ENCODE data around the gene B3GALNT1. TPM values are rescaled to one million over a fixed set of nuclear protein-coding genes. Genes with fewer than 3 reads are reported as not detected.
A peak's percentile ranks its signal among the peaks of the same experiment; 100 is the strongest.

B3GALNT1 gene
- total RNA-seq, 1 donor from 2014 or later = 22.5 TPM

- Histone ChIP-seq H3K36me3 (no peaks in the 10 kb centered on the region), H3K4me3 (no peak overlapping the region), H3F3A (ENCODE audit: low read depth) (no peaks in the 10 kb centered on the region), H4K20me1 (ENCODE audit: low read depth) (no peaks in the 10 kb centered on the region), H2AFZ (replicated peaks) (no peak overlapping the region), H3K9me3 (ENCODE audit: low read depth) (no peaks in the 10 kb centered on the region), H3K27me3 (no peaks in the 10 kb centered on the region), H3K9ac (no peak overlapping the region), H3K79me2 (ENCODE audit: low read depth) (no peaks in the 10 kb centered on the region), H3K4me1 (no peaks in the 10 kb centered on the region), H3K4me2 (no peak overlapping the region), H3K27ac (no peak overlapping the region)
- Mint-ChIP-seq H3K9me3 (no peaks in the 10 kb centered on the region), H3K27me3 (ENCODE audit: insufficient read depth, low read depth) (no peaks in the 10 kb centered on the region), H3K4me3 (no peak overlapping the region), H3K4me1 (no peaks in the 10 kb centered on the region), H3K27ac (no peak overlapping the region), H3K36me3 (no peaks in the 10 kb centered on the region)
- TF ChIP-seq CTCF (IDR thresholded peaks at IDR 0.05) (peak; percentile 46), EZH2 (IDR thresholded peaks at IDR 0.05) (no peak), EZH2phosphoT487 (IDR thresholded peaks at IDR 0.05) (no peak)
- peak; percentile 43 for DNase-seq (ENCODE audit: low spot score)
These were observed 8.3 kb downstream of the B3GALNT1 start for GRCh38 chr3:161096771-161097367.

- H3K9me3 Mint-ChIP-seq = no peaks in the 10 kb centered on the region
- DNase-seq (ENCODE audit: low spot score) = no peak
- Histone ChIP-seq H3K27ac (no peak overlapping the region), H3K4me1 (no peaks in the 10 kb centered on the region), H3F3A (ENCODE audit: low read depth) (no peaks in the 10 kb centered on the region), H3K9me3 (ENCODE audit: low read depth) (no peaks in the 10 kb centered on the region), H3K79me2 (ENCODE audit: low read depth) (no peaks in the 10 kb centered on the region), H3K27me3 (no peaks in the 10 kb centered on the region), H2AFZ (replicated peaks) (no peak overlapping the region), H3K9ac (no peak overlapping the region), H4K20me1 (ENCODE audit: low read depth) (no peaks in the 10 kb centered on the region), H3K4me2 (no peak overlapping the region), H3K36me3 (no peaks in the 10 kb centered on the region), H3K4me3 (no peak overlapping the region)
- H3K4me1 Mint-ChIP-seq = no peaks in the 10 kb centered on the region
- no peak overlapping the region for H3K27ac Mint-ChIP-seq
- TF ChIP-seq EZH2phosphoT487 (IDR thresholded peaks at IDR 0.05) = no peak
- TF ChIP-seq CTCF (IDR thresholded peaks at IDR 0.05) = no peak
- TF ChIP-seq EZH2 (IDR thresholded peaks at IDR 0.05) = no peak
- no peaks in the 10 kb centered on the region for H3K27me3 Mint-ChIP-seq (ENCODE audit: insufficient read depth, low read depth)
- H3K4me3 Mint-ChIP-seq = no peak overlapping the region
- H3K36me3 Mint-ChIP-seq = no peaks in the 10 kb centered on the region
These were observed 11.3 kb downstream of the B3GALNT1 start for GRCh38 chr3:161093895-161094294.

GRCh38 chr3:161084277-161084676, 20.9 kb downstream of the B3GALNT1 start:
- H3K36me3 ChIP-seq = no peaks in the 10 kb centered on the region
- H3K79me2 ChIP-seq (ENCODE audit: low read depth) = no peaks in the 10 kb centered on the region
- Mint-ChIP-seq H3K4me1 (no peaks in the 10 kb centered on the region), H3K4me3 (no peak overlapping the region), H3K27me3 (ENCODE audit: insufficient read depth, low read depth) (peaks cover 5% of the 10 kb centered on the region), H3K9me3 (no peaks in the 10 kb centered on the region), H3K36me3 (no peaks in the 10 kb centered on the region), H3K27ac (no peak overlapping the region)
- no peaks in the 10 kb centered on the region for H3F3A ChIP-seq (ENCODE audit: low read depth)
- no peaks in the 10 kb centered on the region for H4K20me1 ChIP-seq (ENCODE audit: low read depth)
- no peak overlapping the region for H3K27ac ChIP-seq
- no peaks in the 10 kb centered on the region for H3K27me3 ChIP-seq
- no peak overlapping the region for H3K4me3 ChIP-seq
- no peak overlapping the region for H3K4me2 ChIP-seq
- H3K9me3 ChIP-seq (ENCODE audit: low read depth) = no peaks in the 10 kb centered on the region
- H2AFZ ChIP-seq (replicated peaks) = no peak overlapping the region
- H3K4me1 ChIP-seq = no peaks in the 10 kb centered on the region
- no peak for TF ChIP-seq EZH2 (IDR thresholded peaks at IDR 0.05)
- no peak for TF ChIP-seq EZH2phosphoT487 (IDR thresholded peaks at IDR 0.05)
- TF ChIP-seq CTCF (IDR thresholded peaks at IDR 0.05) = no peak
- DNase-seq (ENCODE audit: low spot score) = no peak
- H3K9ac ChIP-seq = no peak overlapping the region

All from neural progenitor cell (in vitro differentiated cells).